Fibroblast of the aortic adventitia (primary cell): ENCODE data around the gene GDF15. TPM values are rescaled to one million over a fixed set of nuclear protein-coding genes. Genes with fewer than 3 reads are reported as not detected.
"Not testable (repeated sequence)": the region's sequence is repeated elsewhere in the genome, so short reads cannot be mapped to it uniquely, and the experiment has no call there.

ENCODE experiments used
- DNase-seq: peaks from one replicate; pipeline ENCODE4 v3.0.0-alpha.2; 2010; ENCODE audit warnings: low read depth
- H3K4me3 ChIP-seq: 2 replicates; pipeline ENCODE4 v1.5.1; 2011; ENCODE audit warnings: low read depth, mild to moderate bottlenecking, control low read depth, low read length, moderate library complexity
- CTCF ChIP-seq: IDR thresholded peaks from 2 replicates; pipeline ENCODE4 v1.5.1; 2011; ENCODE audit warnings: mild to moderate bottlenecking, low read length, control low read depth, inconsistent platforms; ENCODE audit not compliant: insufficient read depth
- total RNA-seq: library from RNA; depleted of rRNA; stranded (reverse); fragments of >200 nt; gene quantifications from 2 replicates; pipeline ENCODE4 v1.2.3, GENCODE V29; 2012; ENCODE audit warnings: low replicate concordance

The GDF15 gene
- total RNA-seq, 1 donor = 23.8 TPM

GRCh38 chr19:18363787-18364186 lies 22.2 kb upstream of the GDF15 start:
- no peak overlapping the region for H3K4me3 ChIP-seq
- no peak for TF ChIP-seq CTCF
- no peak for DNase-seq

GRCh38 chr19:18364277-18364825 lies 21.6 kb upstream of the GDF15 start:
- H3K4me3 ChIP-seq, DNase-seq: not testable (repeated sequence)

DNA sequence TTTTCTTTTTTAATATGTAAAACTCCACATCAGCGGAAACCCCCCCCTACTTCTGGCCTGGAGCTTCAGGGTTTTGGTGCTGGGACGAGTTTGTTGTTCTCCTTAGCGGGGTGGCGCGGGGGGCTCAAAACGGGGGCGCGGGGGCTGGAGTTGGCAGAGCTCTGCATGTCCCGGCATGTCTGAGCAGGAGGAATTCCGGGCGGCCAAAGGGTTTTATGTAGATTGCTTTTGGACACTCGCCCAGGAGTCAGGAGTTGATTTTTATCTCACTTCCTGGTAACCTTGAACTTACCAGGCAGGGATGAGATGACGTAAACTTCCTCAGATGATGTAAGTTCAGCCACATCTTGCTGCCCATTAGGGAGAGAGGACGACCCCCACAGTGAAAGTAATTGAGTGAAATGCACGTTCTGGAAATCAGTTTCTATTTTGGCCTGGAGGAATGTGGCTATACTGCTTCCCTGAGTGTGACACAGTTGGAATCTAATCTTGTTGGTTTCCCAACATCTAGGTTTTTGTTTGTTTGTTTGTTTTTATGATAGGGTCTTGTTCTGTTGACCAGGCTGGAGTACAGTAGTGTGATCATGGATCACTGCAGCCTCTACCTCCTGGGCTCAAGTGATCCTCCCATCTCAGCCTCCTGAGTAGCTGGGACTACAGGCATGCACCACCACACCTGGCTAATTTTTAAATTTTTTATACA lies 21.0 kb upstream of the GDF15 start:
- H3K4me3 ChIP-seq = no peak overlapping the region
- no peak for TF ChIP-seq CTCF
- DNase-seq = peak; percentile 100

- H3K4me3 ChIP-seq = no peak overlapping the region
- no peak for TF ChIP-seq CTCF
- DNase-seq = peak; percentile 37
These were observed 19.9 kb upstream of the GDF15 start for GRCh38 chr19:18366021-18366435.

DNA sequence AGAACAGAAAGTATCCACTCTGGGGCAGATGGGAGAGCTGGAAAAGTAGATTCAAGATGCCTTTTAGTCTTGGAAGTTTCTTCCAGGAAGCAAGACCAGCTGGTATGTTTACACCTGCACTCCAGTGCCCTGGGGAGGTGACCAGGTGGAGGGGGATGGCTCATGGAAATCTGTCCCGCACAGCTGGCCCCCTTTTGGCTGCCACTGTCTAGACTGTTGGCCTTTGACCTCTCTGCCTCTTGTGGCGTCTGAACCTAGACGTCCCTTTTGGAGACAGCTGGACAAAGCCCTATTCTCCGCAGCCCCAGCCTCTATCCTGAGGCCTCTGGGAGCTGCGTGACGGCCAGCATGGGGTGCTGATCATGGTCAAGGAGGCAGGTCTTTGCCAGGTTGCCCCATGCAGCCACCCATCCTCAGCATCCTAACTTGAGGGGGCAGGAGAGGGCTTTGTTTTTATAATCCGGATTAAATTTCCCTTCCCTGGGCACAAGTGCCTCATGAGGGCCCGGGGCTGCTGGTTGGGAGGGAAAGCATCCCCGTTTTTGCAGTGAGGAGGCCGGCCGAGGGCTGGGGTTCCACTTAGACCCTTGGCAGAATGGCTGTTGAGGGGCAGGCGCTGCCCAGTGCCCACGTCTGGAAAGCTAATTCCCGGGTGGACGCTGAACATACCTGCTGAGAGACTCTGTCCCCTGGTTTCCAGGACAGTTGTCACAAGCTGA lies 17.3 kb upstream of the GDF15 start:
- no peak for DNase-seq
- no peak overlapping the region for H3K4me3 ChIP-seq
- no peak for TF ChIP-seq CTCF

DNA sequence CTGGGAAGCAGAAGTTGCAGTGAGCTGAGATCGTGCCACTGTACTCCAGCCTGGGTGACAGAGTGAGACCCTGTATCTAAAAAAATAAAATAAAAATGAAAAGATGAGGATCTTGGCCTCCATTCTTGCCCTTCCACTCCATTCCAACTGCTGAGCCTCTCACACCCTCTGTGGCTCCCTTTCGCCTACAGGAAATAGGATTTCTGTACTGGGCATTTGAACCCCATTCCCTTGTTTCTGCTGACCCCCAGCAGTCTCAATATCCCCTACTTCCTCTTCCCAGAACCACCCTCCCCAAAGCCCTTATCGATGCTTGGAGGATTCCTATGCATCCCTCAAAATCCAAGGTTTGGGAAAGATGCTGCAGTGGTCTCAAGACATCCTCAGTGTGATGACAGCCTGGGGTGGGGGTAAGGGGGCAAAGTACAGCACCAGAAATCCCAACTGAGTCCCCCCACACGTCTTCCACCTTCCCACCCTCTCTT lies 12.5 kb upstream of the GDF15 start:
- TF ChIP-seq CTCF = no peak
- H3K4me3 ChIP-seq = no peak overlapping the region
- no peak for DNase-seq
